GM12892 (cell line): Measurements from ENCODE around the gene DSCAML1.

Experiments
- POLR2AphosphoS5 ChIP-seq: IDR thresholded peaks from 2 replicates; pipeline ENCODE4 v1.6.1; 2011; ENCODE audit warnings: low read depth, low read length, control low read depth
- TAF1 ChIP-seq: IDR thresholded peaks from 2 replicates; pipeline ENCODE4 v1.6.1; 2011; ENCODE audit warnings: low read depth, mild to moderate bottlenecking, control low read depth, low read length, borderline replicate concordance

- no peak for TF ChIP-seq TAF1
- TF ChIP-seq POLR2AphosphoS5 = no peak
Measured at GRCh38 chr11:117419482-117420142, 377.4 kb downstream of the DSCAML1 start.
